GM19324 (cell line): ENCODE data around the gene MXRA8.

Experiments used
- ATAC-seq: cut with Tn5 transposase; IDR thresholded peaks from one replicate; pipeline ENCODE4 v1.9.1; 2021; ENCODE audit warnings: mild to moderate bottlenecking, moderate library complexity; ENCODE audit not compliant: unreplicated experiment, low FRiP score

The MXRA8 gene

GRCh38 chr1:1338278-1338677, 20.1 kb downstream of the MXRA8 start:
- no peak for ATAC-seq

- no peak for ATAC-seq
These were observed 20.6 kb downstream of the MXRA8 start for GRCh38 chr1:1337793-1338147.

GRCh38 chr1:1336931-1337792, 21.2 kb downstream of the MXRA8 start:
- ATAC-seq, result no peak

GRCh38 chr1:1336446-1336845, 21.9 kb downstream of the MXRA8 start:
- ATAC-seq, result no peak

- no peak for ATAC-seq
These were observed 22.5 kb downstream of the MXRA8 start for GRCh38 chr1:1335792-1336248.

DNA sequence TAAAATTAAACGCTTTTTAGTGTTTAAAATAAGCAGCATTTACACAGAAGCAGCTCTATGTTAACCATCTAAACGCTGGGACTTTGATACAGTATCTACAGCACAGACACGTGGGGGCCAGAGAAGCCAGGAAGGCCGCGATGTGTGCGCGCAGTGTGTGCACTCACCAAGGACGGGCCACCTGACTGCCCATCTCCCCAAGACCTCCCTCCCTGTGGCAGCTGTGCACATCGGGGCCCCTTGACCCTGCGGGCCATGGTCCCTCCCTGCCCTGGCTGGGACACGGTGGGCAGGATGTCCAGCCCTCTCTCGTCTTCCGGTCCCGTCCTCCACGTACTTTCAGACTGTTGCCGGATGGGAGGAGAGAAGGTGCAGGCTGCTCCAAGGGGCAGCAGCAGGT, 23.1 kb downstream of the MXRA8 start:
- no peak for ATAC-seq

DNA sequence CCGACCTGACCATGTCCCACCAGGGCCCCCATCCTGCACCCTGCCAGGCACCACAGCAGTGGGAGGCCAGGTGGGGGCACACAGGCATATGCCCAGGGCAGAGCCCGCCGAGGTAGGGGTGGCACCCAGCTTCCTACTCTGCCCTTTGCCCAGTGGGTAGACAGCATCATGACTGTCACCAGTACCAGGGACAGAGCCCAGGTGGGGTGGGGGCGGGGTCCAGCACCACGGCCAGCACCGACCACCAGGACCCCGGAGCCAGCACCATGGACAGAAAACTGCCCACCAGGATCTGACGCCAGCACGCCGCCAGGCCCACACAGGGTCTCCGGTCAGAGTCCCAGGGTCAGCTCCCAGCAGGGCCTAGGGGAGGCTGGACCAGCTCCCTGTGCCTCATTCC, 23.5 kb downstream of the MXRA8 start:
- ATAC-seq, result no peak

GRCh38 chr1:1333551-1334241, 24.7 kb downstream of the MXRA8 start:
- no peak for ATAC-seq

DNA sequence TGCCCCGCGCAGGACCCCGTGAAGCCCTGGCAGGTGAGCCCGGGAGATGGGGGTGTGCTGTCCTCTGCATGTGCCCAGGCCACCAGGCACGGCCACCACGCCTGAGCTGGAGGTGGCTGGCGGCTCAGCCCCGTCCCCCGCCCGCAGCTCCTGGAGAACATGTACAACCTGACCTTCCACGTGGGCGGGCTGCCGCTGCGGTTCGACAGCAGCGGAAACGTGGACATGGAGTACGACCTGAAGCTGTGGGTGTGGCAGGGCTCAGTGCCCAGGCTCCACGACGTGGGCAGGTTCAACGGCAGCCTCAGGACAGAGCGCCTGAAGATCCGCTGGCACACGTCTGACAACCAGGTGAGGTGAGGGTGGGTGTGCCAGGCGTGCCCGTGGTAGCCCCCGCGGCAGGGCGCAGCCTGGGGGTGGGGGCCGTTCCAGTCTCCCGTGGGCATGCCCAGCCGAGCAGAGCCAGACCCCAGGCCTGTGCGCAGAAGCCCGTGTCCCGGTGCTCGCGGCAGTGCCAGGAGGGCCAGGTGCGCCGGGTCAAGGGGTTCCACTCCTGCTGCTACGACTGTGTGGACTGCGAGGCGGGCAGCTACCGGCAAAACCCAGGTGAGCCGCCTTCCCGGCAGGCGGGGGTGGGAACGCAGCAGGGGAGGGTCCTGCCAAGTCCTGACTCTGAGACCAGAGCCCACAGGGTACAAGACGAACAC, 25.4 kb downstream of the MXRA8 start:
- ATAC-seq, result no peak

DNA sequence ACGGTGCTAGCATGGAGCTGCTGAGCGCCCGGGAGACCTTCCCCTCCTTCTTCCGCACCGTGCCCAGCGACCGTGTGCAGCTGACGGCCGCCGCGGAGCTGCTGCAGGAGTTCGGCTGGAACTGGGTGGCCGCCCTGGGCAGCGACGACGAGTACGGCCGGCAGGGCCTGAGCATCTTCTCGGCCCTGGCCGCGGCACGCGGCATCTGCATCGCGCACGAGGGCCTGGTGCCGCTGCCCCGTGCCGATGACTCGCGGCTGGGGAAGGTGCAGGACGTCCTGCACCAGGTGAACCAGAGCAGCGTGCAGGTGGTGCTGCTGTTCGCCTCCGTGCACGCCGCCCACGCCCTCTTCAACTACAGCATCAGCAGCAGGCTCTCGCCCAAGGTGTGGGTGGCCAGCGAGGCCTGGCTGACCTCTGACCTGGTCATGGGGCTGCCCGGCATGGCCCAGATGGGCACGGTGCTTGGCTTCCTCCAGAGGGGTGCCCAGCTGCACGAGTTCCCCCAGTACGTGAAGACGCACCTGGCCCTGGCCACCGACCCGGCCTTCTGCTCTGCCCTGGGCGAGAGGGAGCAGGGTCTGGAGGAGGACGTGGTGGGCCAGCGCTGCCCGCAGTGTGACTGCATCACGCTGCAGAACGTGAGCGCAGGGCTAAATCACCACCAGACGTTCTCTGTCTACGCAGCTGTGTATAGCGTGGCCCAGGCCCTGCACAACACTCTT, 26.2 kb downstream of the MXRA8 start:
- no peak for ATAC-seq

DNA sequence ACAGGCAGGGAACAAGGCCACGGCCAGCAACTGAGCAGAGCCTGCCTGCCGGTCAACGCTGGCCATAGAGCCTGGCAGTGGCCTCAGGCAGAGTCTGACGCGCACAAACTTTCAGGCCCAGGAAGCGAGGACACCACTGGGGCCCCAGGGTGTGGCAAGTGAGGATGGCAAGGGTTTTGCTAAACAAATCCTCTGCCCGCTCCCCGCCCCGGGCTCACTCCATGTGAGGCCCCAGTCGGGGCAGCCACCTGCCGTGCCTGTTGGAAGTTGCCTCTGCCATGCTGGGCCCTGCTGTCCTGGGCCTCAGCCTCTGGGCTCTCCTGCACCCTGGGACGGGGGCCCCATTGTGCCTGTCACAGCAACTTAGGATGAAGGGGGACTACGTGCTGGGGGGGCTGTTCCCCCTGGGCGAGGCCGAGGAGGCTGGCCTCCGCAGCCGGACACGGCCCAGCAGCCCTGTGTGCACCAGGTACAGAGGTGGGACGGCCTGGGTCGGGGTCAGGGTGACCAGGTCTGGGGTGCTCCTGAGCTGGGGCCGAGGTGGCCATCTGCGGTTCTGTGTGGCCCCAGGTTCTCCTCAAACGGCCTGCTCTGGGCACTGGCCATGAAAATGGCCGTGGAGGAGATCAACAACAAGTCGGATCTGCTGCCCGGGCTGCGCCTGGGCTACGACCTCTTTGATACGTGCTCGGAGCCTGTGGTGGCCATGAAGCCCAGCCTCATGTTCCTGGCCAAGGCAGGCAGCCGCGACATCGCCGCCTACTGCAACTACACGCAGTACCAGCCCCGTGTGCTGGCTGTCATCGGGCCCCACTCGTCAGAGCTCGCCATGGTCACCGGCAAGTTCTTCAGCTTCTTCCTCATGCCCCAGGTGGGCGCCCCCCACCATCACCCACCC, 27.0 kb downstream of the MXRA8 start, which contains the start of gene TAS1R3:
TSS of gene TAS1R3 (plus strand) at position 213 of the 898 bp plus-strand sequence. CDS start at position 279, 66 bp downstream.
- ATAC-seq, result no peak

GRCh38 chr1:1330366-1331067, 27.8 kb downstream of the MXRA8 start:
- ATAC-seq, result no peak

DNA sequence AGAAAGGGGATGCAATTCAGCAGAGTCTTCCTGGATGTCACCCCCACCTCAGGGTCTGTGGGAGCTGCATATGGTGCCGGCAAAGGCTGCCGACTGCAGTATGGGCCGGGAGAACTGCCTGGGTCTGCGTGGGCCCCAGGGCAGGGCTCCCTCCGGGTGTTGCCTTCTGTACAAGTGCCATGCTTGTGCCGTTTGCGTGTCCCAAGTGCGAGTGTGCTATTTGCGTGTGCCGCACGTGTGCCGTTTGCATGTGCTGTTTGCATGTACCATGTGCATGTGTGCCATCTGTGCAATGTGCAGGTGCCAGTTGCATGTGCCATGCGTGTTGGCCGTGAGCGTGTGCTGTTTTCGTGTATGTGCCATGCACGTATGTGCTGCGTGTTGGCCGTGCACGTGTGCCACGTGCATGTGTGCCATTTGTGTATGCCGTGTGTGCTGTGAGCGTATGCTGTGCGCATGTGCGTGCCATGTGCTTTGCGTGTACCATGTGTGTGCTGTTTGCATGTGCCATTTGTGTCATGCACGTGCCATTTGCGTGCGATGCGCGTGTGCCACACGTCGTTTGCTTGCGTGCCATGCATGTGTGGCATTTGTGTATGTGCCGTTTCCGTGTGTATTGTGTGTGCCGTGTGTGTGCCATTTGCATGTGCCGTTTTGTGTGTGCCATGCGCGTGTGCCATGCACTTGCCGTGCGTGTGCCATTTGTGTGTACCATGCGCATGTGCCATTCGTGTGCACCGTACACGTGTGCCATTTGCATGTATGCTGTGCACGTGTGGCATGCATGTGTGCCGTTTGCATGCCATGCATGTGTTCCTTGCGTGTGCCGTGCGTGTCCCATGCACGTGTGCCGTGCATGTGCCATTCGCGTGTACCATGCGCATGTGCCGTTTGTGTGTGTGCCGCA, 28.8 kb downstream of the MXRA8 start:
- no peak for ATAC-seq

DNA sequence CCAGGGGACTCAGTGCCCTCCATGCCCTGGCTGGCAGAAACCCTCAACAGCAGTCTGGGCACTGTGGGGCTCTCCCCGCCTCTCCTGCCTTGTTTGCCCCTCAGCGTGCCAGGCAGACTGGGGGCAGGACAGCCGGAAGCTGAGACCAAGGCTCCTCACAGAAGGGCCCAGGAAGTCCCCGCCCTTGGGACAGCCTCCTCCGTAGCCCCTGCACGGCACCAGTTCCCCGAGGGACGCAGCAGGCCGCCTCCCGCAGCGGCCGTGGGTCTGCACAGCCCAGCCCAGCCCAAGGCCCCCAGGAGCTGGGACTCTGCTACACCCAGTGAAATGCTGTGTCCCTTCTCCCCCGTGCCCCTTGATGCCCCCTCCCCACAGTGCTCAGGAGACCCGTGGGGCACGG, 30.1 kb downstream of the MXRA8 start:
- ATAC-seq, result no peak

DNA sequence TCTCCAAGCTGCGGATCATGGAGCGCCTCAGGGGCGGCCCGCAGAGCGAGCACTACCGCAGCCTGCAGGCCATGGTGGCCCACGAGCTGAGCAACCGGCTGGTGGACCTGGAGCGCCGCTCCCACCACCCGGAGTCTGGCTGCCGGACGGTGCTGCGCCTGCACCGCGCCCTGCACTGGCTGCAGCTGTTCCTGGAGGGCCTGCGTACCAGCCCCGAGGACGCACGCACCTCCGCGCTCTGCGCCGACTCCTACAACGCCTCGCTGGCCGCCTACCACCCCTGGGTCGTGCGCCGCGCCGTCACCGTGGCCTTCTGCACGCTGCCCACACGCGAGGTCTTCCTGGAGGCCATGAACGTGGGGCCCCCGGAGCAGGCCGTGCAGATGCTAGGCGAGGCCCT, 31.1 kb downstream of the MXRA8 start:
- no peak for ATAC-seq

GRCh38 chr1:1326075-1326605, 32.2 kb downstream of the MXRA8 start:
- no peak for ATAC-seq

- ATAC-seq, result no peak
These were observed 32.9 kb downstream of the MXRA8 start for GRCh38 chr1:1325288-1326074.
